Measurements from ENCODE around the gene NRARP. TPM values are rescaled to one million over a fixed set of nuclear protein-coding genes. Genes with fewer than 3 reads are reported as not detected.

The NRARP gene
- total RNA-seq, 1 donor from 2014 or later = 33.7 TPM

GRCh38 chr9:137298401-137299202 lies 3.5 kb downstream of the NRARP start:
- Mint-ChIP-seq H3K4me1 (peaks cover 40% of the 10 kb centered on the region), H3K36me3 (ENCODE audit: low read depth) (peaks cover 4% of the 10 kb centered on the region), H3K27ac (ENCODE audit: unreplicated experiment) (no peak overlapping the region), H3K9me3 (no peaks in the 10 kb centered on the region), H3K27me3 (ENCODE audit: low read depth) (peaks cover 30% of the 10 kb centered on the region), H3K4me3 (peak overlapping the region; percentile 78)
- DNase-seq (ENCODE audit: low read depth, low spot score) = no peak
- TF ChIP-seq CTCF (conservative IDR thresholded peaks at IDR 0.05) = no peak

DNA sequence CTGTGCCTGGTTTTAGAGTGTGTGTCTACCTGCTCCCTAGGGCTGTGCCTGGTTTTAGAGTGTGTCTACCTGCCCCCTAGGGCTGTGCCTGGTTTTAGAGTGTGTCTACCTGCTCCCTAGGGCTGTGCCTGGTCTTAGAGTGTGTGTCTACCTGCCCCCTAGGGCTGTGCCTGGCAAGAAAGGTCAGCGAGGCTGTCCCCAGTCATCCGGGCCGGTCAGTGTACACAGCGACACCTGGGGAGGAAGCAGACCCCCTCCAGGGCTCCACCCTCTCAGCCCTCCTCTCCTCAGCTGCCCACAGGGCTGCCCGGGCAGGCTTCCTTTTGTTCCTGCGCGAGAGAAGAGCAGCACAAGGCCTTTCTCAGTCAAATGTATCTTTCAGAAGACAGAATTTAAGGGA lies 4.1 kb downstream of the NRARP start:
- Mint-ChIP-seq H3K27ac (ENCODE audit: unreplicated experiment) (no peak overlapping the region), H3K4me3 (peak overlapping the region; percentile 78), H3K36me3 (ENCODE audit: low read depth) (peaks cover 4% of the 10 kb centered on the region), H3K27me3 (ENCODE audit: low read depth) (peaks cover 30% of the 10 kb centered on the region), H3K4me1 (peaks cover 38% of the 10 kb centered on the region), H3K9me3 (no peaks in the 10 kb centered on the region)
- no peak for DNase-seq (ENCODE audit: low read depth, low spot score)
- TF ChIP-seq CTCF (conservative IDR thresholded peaks at IDR 0.05) = no peak

- Mint-ChIP-seq H3K36me3 (ENCODE audit: low read depth) (peaks cover 4% of the 10 kb centered on the region), H3K4me3 (peak overlapping the region; percentile 82), H3K4me1 (peaks cover 38% of the 10 kb centered on the region), H3K27me3 (ENCODE audit: low read depth) (peaks cover 30% of the 10 kb centered on the region), H3K27ac (ENCODE audit: unreplicated experiment) (peak overlapping the region; percentile 1), H3K9me3 (no peaks in the 10 kb centered on the region)
- no peak for TF ChIP-seq CTCF (conservative IDR thresholded peaks at IDR 0.05)
- no peak for DNase-seq (ENCODE audit: low read depth, low spot score)
Measured at GRCh38 chr9:137296670-137297664, 5.1 kb downstream of the NRARP start.

DNA sequence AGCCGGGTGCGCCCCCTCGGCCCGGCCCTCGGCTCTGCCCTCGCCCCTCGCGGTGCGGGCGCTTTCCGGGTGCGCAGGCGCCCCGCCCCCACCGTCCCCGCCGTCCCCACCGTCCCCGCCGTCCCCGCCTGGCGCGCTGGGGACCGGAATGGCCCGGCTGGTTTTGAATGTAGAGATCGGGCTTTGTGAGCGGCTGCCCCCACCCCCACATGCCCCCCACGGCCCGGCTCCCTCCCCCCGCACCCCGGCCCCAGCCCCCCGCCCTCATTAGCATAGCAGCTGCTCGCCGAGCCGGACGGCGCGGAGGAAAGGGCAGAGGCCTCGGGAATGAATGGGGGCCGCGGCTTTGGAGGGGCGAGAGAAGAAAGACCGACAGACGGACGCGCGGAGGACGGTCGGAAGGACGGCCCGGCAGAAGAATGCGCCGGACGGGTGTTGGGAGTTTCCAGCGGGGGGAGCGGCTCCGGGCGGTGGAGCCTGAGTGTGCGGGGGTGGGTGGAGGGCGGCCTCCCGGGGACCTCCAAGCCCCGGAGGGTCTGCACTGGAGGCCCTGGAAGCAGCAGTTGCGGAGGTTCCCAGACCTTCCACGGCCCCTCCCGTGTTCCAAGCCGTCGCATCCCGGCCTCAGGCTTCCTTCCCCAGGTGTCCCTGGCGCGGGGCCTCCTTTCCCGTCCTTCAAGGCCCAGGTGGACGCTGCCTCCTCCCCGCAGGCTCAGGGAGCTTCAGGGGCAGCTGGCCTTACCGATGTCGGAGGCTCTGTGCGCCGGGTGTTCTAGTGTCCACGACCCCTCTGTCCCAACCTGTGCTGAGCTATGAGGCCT lies 6.0 kb downstream of the NRARP start:
- no peak for DNase-seq (ENCODE audit: low read depth, low spot score)
- no peak for TF ChIP-seq CTCF (conservative IDR thresholded peaks at IDR 0.05)
- Mint-ChIP-seq H3K4me3 (peak overlapping the region; percentile 74), H3K9me3 (no peaks in the 10 kb centered on the region), H3K36me3 (ENCODE audit: low read depth) (peaks cover 4% of the 10 kb centered on the region), H3K27ac (ENCODE audit: unreplicated experiment) (no peak overlapping the region), H3K4me1 (peaks cover 38% of the 10 kb centered on the region), H3K27me3 (ENCODE audit: low read depth) (peaks cover 28% of the 10 kb centered on the region)
